Activated B cell treated with CpG ODN at 0.5 μM for 24 hours (primary cell): ENCODE measurements around the gene NRCAM. TPM values are rescaled to one million over a fixed set of nuclear protein-coding genes. Genes with fewer than 3 reads are reported as not detected.

Experiments
- ATAC-seq: fragments of 200-7000 bp; cut with Tn5 transposase; one replicate; pipeline ENCODE4 v1.10.0; 2021; ENCODE audit warnings: low read depth, mild to moderate bottlenecking, moderate library complexity
- CTCF ChIA-PET: fragments of 350-600 bp; sonication (Branson Sonifier 250); formaldehyde crosslinking; loops from one replicate; lab custom pipeline; 2021; ENCODE audit warnings: antibody characterized with exemption; lab: Charles Lee
- POLR2A ChIA-PET: fragments of 350-600 bp; sonication (Branson Sonifier 250); formaldehyde crosslinking; loops from one replicate; lab custom pipeline; 2021; ENCODE audit warnings: antibody characterized with exemption; lab: Charles Lee
- DNase-seq: peaks from one replicate; pipeline ENCODE4 v3.0.0; 2022
- H3K27ac Mint-ChIP-seq: one replicate; pipeline ENCODE4 v1.8.0; 2020; ENCODE audit warnings: mixed read lengths
- H3K27me3 Mint-ChIP-seq: one replicate; pipeline ENCODE4 v1.8.0; 2021; ENCODE audit warnings: mixed read lengths
- H3K36me3 Mint-ChIP-seq: one replicate; pipeline ENCODE4 v1.8.0; 2021; ENCODE audit warnings: low read depth, mixed read lengths
- H3K4me1 Mint-ChIP-seq: one replicate; pipeline ENCODE4 v1.8.0; 2021; ENCODE audit warnings: mixed read lengths
- H3K4me3 Mint-ChIP-seq: one replicate; pipeline ENCODE4 v1.8.0; 2020; ENCODE audit warnings: mild to moderate bottlenecking, mixed read lengths
- H3K9me3 Mint-ChIP-seq: one replicate; pipeline ENCODE4 v1.8.0; 2020; ENCODE audit warnings: mixed read lengths
- intact Hi-C: fragments of 100-400 bp; cut with micrococcal nuclease; formaldehyde crosslinking; loops from one replicate; pipeline ENCODE4 v1.15.1; 2024
- total RNA-seq: library from RNA; stranded (reverse); gene quantifications from 2 replicates; pipeline ENCODE4 v1.2.3, GENCODE V29; 2022
- TF ChIP-seq, protein P1 (sequence below): fragments of 200-600 bp; IDR thresholded peaks from one replicate; pipeline ENCODE4 v1.8.0; 2022; ENCODE audit warnings: antibody characterized with exemption, mild to moderate bottlenecking

Gene NRCAM
- total RNA-seq, 1 donor from 2014 or later = 2.2 TPM

- ChIA-PET CTCF (no interaction called here), POLR2A (no interaction called here)
- intact Hi-C loops = no loop called here
- Mint-ChIP-seq H3K4me1 (peaks cover 25% of the 10 kb centered on the region), H3K27me3 (no peaks in the 10 kb centered on the region), H3K9me3 (no peaks in the 10 kb centered on the region), H3K27ac (no peak overlapping the region), H3K36me3 (no peaks in the 10 kb centered on the region), H3K4me3 (no peak overlapping the region)
- DNase-seq (no peak), ATAC-seq (no peak)
- TF ChIP-seq, protein P1, sequence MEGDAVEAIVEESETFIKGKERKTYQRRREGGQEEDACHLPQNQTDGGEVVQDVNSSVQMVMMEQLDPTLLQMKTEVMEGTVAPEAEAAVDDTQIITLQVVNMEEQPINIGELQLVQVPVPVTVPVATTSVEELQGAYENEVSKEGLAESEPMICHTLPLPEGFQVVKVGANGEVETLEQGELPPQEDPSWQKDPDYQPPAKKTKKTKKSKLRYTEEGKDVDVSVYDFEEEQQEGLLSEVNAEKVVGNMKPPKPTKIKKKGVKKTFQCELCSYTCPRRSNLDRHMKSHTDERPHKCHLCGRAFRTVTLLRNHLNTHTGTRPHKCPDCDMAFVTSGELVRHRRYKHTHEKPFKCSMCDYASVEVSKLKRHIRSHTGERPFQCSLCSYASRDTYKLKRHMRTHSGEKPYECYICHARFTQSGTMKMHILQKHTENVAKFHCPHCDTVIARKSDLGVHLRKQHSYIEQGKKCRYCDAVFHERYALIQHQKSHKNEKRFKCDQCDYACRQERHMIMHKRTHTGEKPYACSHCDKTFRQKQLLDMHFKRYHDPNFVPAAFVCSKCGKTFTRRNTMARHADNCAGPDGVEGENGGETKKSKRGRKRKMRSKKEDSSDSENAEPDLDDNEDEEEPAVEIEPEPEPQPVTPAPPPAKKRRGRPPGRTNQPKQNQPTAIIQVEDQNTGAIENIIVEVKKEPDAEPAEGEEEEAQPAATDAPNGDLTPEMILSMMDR = no peak
Measured at GRCh38 chr7:108331971-108332370, 124.3 kb downstream of the NRCAM start.

GRCh38 chr7:108330227-108330626 is 126.0 kb downstream of the NRCAM start:
- H3K4me3 Mint-ChIP-seq = no peak overlapping the region
- POLR2A ChIA-PET = no interaction called here
- TF ChIP-seq, protein P1 = no peak
- CTCF ChIA-PET = no interaction called here
- no peaks in the 10 kb centered on the region for H3K9me3 Mint-ChIP-seq
- H3K27me3 Mint-ChIP-seq = no peaks in the 10 kb centered on the region
- H3K27ac Mint-ChIP-seq = no peak overlapping the region
- DNase-seq (no peak), ATAC-seq (no peak)
- H3K4me1 Mint-ChIP-seq = peaks cover 37% of the 10 kb centered on the region
- H3K36me3 Mint-ChIP-seq = no peaks in the 10 kb centered on the region
- intact Hi-C loops = no loop called here

- Mint-ChIP-seq H3K4me3 (no peak overlapping the region), H3K27me3 (no peaks in the 10 kb centered on the region), H3K9me3 (no peaks in the 10 kb centered on the region), H3K27ac (no peak overlapping the region), H3K36me3 (no peaks in the 10 kb centered on the region), H3K4me1 (peaks cover 37% of the 10 kb centered on the region)
- ATAC-seq (no peak), DNase-seq (no peak)
- TF ChIP-seq, protein P1 = no peak
- intact Hi-C loops = loop anchor here (5.0 kb wide), 1 partner anchor 88 kb away; no protein-coding TSS in a partner anchor
- ChIA-PET CTCF (no interaction called here), POLR2A (interaction anchor here (1.8 kb wide), 1 partner anchor 18 kb away, joined by 4 read pairs; no protein-coding TSS in a partner anchor)
Measured at GRCh38 chr7:108329514-108329913, 126.7 kb downstream of the NRCAM start.

GRCh38 chr7:108328174-108328651 is 128.0 kb downstream of the NRCAM start:
- intact Hi-C loops = loop anchor here (1.0 to 5.0 kb wide), 2 partner anchors 34 to 89 kb away; no protein-coding TSS in a partner anchor
- TF ChIP-seq, protein P1 = no peak
- H3K9me3 Mint-ChIP-seq = no peaks in the 10 kb centered on the region
- H3K27ac Mint-ChIP-seq = peak overlapping the region; percentile 87
- peaks cover 37% of the 10 kb centered on the region for H3K4me1 Mint-ChIP-seq
- ChIA-PET POLR2A (interaction anchor here (1.2 to 1.8 kb wide), 2 partner anchors 16 to 43 kb away, joined by 3 to 4 read pairs; no protein-coding TSS in a partner anchor), CTCF (interaction anchor here (0.7 to 1.5 kb wide), 2 partner anchors 18 to 126 kb away, joined by 3 read pairs; no protein-coding TSS in a partner anchor)
- peak overlapping the region; percentile 69 for H3K4me3 Mint-ChIP-seq
- ATAC-seq = peak; percentile 94
- DNase-seq = no peak
- H3K27me3 Mint-ChIP-seq = no peaks in the 10 kb centered on the region
- H3K36me3 Mint-ChIP-seq = no peaks in the 10 kb centered on the region

DNA sequence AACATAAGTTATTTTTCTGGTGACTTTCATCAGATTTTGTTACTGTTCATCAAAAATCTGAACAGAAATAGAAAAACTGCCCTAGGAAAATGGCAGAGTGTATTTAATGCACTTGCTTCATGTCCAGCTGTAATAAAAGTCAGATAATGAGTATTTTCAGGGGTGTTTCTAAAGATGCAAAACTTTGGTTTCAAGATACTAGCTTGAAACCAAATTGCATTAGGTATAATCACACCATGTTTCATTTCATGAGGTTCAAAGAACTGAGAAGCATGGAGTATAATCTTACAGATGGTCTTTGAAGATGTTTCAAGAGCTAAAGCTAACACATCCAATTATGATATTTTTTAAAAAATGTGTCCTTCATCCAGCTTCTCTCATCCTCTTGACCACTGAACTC is 128.9 kb downstream of the NRCAM start:
- intact Hi-C loops = loop anchor here (1.0 to 5.0 kb wide), 2 partner anchors 16 to 90 kb away; no protein-coding TSS in a partner anchor
- DNase-seq (no peak), ATAC-seq (no peak)
- Mint-ChIP-seq H3K27ac (peak overlapping the region; percentile 87), H3K36me3 (no peaks in the 10 kb centered on the region), H3K27me3 (no peaks in the 10 kb centered on the region), H3K4me1 (peaks cover 37% of the 10 kb centered on the region), H3K9me3 (no peaks in the 10 kb centered on the region), H3K4me3 (peak overlapping the region; percentile 69)
- TF ChIP-seq, protein P1 = no peak
- CTCF ChIA-PET = interaction anchor here (0.7 kb wide), 1 partner anchor 127 kb away, joined by 3 read pairs; no protein-coding TSS in a partner anchor
- POLR2A ChIA-PET = interaction anchor here (0.8 kb wide), 1 partner anchor 242 kb away, joined by 3 read pairs; the partner anchor contains the start of genes DNAJB9 and THAP5
